GM19239 (cell line): ENCODE results near the gene BAZ2A.

Experiments used
- DNase-seq: peaks from one replicate; pipeline ENCODE4 v3.0.0; 2011; ENCODE audit warnings: low spot score; ENCODE audit not compliant: insufficient read length
- FAIRE-seq: peaks from 2 replicates; lab custom pipeline; 2011; peaks lifted over from hg19 to GRCh38; lab: Jason Lieb, UNC

Gene BAZ2A

GRCh38 chr12:56635806-56636674, 5.9 kb upstream of the BAZ2A start:
- DNase-seq (peak; percentile 74), FAIRE-seq (peak; percentile 96)

- FAIRE-seq, result peak; percentile 71
- DNase-seq, result no peak
Measured at GRCh38 chr12:56634837-56635791, 5.0 kb upstream of the BAZ2A start.

- peak; percentile 26 for FAIRE-seq
- DNase-seq, result no peak
Measured at GRCh38 chr12:56634242-56634836, 4.2 kb upstream of the BAZ2A start.

- FAIRE-seq (no peak), DNase-seq (no peak)
Measured at GRCh38 chr12:56633468-56634241, 3.5 kb upstream of the BAZ2A start.

- FAIRE-seq (no peak), DNase-seq (no peak)
Measured at GRCh38 chr12:56632701-56633467, 2.8 kb upstream of the BAZ2A start.

- FAIRE-seq, result no peak
- no peak for DNase-seq
Measured at GRCh38 chr12:56631790-56632700, 1.9 kb upstream of the BAZ2A start.

GRCh38 chr12:56629459-56630179, 507 bp downstream of the BAZ2A start:
- FAIRE-seq (no peak), DNase-seq (no peak)

GRCh38 chr12:56628671-56629458, 1.3 kb downstream of the BAZ2A start:
- FAIRE-seq, result peak; percentile 81
- peak; percentile 62 for DNase-seq

GRCh38 chr12:56626701-56627100, 3.4 kb downstream of the BAZ2A start:
- no peak for DNase-seq
- FAIRE-seq, result no peak

- DNase-seq, result no peak
- no peak for FAIRE-seq
Measured at GRCh38 chr12:56622535-56622934, 7.6 kb downstream of the BAZ2A start.

GRCh38 chr12:56616925-56617324, 13.2 kb downstream of the BAZ2A start:
- FAIRE-seq, result no peak
- DNase-seq, result no peak

- no peak for DNase-seq
Measured at GRCh38 chr12:56616244-56616643, 13.9 kb downstream of the BAZ2A start.

GRCh38 chr12:56614627-56615026, 15.5 kb downstream of the BAZ2A start:
- FAIRE-seq (no peak), DNase-seq (no peak)

More at GRCh38 chr12:56616244-56616643, 13.9 kb downstream of the BAZ2A start:
- no peak for FAIRE-seq

- FAIRE-seq (no peak), DNase-seq (no peak)
Measured at GRCh38 chr12:56604355-56604754, 25.8 kb downstream of the BAZ2A start.

GRCh38 chr12:56602239-56602638, 27.9 kb downstream of the BAZ2A start:
- FAIRE-seq, result no peak

GRCh38 chr12:56601503-56601902, 28.6 kb downstream of the BAZ2A start:
- peak; percentile 19 for DNase-seq
- FAIRE-seq, result peak; percentile 21

More at GRCh38 chr12:56602239-56602638, 27.9 kb downstream of the BAZ2A start:
- no peak for DNase-seq

- no peak for FAIRE-seq
- DNase-seq, result no peak
Measured at GRCh38 chr12:56600753-56601152, 29.4 kb downstream of the BAZ2A start.
